Hematopoietic multipotent progenitor cell treated with erythropoietin and hydrocortisone succinate and interleukin-3 and kit ligand, for 6 days (in vitro differentiated cells): ENCODE data around the gene PRKCQ.
A peak's percentile ranks its signal among the peaks of the same experiment; 100 is the strongest.
"Not testable (repeated sequence)": the region's sequence is repeated elsewhere in the genome, so short reads cannot be mapped to it uniquely, and the experiment has no call there.

Experiments used
- DNase-seq: peaks from one replicate; pipeline ENCODE4 v3.0.0-alpha.2; 2015

PRKCQ gene

DNA sequence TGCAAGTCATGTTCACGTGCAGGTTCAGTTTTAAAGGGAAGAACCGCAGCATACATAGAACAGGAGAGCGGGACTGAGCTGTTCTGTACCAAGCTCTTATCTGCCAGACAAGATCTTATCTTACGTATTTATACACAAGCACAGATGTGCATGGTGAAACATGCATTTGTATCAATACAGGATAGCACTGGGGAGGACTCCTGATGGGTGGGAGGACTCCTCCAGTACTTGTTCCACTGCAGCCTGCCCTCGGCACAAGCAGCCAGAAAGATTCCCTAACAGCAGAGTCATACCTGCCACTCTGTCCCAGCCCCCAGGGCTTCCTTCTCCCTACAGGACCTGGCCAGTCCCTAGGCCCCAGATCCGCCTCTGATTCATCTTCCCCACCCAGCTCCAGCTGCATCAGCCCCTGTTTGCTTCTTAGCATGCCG is 13.2 kb upstream of the PRKCQ start:
- no peak for DNase-seq

DNA sequence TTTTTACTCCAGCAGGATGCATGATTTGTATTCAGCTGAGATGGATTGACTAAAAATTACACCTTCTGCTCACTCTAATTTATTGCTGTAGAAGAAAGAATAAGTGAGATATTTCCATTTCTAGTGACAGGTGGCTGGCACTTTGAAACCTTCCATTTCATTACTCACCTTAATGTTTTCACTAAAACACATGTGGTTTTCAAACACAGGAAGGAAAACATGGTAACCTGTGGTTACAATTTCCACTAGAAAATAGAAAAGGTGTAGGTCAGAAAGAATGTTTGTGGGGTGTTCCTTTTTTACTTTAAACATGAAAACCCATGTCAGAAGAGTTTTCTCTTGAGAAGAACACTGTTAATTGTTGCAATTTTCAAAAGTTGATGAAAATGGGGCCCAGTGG is 12.0 kb upstream of the PRKCQ start:
- DNase-seq: no peak

DNA sequence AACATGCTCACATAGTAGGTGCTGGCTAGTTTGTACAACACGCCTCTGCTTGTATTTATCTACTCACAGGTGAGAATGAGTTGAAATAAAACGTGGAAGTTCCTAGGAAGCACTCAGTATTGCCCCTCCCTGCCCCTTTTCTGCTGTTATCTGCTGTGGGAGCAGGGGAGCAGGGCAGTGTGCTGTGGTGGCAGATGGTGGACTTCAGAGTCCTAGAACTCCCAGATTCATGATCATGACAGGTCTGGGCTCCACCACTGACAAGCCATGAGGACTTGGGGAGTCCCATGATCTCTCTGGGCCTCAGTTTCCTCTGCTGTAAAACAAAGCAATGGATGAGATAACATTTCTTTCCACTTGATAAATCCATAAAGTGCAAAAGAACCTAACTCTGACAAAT is 11.6 kb upstream of the PRKCQ start:
- no peak for DNase-seq

DNA sequence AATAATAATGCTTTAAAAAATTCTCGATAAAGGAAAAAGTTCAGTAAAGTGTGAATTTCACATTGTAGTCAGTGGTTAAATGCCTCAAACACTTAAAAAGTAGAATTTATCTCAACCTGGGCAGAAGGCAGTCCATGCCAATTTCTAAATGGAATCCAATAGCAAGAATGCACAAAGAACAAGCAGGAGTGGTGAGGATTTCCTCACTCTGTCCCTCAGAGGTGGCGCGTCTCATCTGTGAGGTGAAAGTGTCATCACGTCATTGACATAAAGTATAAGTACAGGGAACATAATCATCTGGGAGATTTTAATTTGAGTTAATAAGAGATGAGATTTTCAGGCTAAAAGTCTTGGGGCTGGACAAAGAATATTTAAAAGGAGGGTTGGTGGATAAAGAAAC is 10.0 kb upstream of the PRKCQ start:
- no peak for DNase-seq

DNA sequence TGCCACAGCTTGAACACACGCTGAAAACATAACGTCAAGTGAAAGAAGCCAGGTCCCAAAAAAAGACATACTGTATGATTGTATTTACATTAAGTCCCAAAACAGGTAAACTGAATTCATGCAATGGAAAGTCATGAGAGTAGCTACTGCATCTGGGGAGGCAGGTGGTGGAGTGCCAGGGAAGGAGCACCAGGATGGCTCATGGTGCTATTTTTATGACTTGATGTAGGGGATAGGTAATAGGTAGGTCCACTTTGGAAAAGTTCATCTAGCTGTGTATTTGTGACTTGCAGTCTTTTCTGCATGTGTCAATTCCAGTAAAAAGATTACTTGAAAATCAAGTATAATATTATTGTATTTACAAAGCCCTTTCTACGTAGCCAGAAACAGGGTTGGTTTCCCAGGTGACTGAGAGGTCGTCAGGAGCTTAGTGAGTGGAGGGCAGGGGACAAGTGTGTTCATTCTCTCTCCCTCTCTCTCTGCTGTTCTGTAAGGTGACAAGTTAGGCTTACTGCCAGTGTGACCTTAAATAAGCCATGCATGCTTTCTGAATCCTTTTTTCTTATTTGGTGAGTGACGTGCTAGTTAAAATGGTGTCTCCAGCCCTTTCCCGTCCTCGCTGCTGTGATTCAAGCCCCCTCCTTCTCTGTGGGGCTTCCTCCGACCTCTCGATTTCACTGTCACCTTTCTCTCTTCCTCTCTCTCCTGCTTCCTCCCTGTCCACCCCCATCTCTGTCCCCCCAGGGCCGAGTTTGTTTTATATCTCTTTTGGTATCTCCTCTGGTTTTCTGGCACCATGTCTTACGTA is 9.4 kb upstream of the PRKCQ start:
- no peak for DNase-seq

DNA sequence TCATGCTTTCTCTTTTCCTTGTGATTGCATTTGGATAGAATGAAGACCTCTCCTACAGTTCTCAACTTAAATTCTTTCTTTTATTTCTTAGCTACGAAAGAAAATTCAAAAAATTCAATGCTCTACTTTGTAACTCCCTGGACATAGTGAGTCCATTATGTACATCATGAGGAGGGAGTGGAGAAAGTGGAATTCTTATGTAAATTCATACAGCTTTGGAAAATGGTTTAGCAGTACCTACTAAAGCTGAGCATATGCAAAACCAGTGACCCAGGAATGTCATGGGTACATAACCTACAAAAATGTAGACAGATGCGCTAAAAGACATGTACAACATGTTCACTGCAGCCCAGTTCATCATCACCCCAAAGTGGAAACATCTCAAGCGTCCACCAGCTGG is 8.8 kb upstream of the PRKCQ start:
- DNase-seq: no peak

DNA sequence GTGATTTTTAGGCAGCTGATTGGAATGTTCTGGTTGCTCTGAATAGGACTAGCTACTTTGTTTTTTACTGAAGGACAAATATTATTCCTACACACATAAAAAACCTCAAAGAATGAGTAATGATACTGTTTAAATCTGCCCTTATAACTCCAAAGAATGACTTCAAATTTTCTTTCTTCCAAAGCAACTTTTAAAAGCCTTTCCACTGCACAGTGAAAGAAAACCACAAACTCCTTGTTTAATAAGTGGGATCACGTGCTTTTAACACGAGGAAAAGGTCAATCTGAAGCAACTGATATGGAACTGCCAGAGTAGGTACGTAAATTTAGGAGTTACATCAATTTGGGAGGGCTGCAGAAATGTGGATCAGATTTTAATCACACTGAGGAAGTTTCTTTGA is 8.0 kb upstream of the PRKCQ start:
- no peak for DNase-seq

DNA sequence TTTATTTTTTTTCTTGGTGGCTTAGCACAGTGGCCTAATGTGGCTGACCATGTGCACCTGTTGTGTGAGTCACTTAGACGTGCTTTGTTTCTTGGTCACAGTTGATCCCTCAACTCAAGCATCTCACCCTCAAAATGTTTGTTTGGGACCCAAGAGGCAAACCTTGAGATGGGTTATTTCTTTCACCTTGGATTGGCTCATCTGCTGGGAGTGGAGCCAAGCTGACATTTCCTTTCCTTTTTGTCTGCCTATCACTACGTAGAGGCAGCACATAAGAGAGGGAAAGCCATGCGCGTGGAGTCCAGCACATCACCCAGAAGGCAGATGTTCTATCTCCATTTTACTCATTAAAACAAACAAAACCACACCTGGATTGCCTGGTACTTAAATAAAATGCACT is 6.4 kb upstream of the PRKCQ start:
- no peak for DNase-seq

DNA sequence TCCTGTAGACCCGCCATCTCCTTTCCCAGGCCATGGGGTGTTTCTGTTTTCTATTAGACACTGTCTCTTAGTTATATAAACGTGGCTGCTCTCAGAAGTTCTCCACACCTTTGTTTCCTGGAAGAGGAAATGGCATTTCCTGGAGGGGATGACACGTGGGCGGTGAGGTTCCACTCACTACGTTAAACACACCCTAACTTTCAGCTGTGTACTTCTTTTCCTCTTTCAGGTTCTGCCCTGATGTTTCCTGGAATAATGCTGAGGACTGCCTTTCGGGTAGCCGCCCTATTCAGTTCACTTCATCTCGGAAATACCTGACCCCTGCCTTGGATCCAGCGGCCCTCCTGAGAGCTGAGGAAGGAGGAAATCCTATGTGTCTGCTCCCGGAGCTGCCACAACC is 3.4 kb upstream of the PRKCQ start:
- DNase-seq: no peak

DNA sequence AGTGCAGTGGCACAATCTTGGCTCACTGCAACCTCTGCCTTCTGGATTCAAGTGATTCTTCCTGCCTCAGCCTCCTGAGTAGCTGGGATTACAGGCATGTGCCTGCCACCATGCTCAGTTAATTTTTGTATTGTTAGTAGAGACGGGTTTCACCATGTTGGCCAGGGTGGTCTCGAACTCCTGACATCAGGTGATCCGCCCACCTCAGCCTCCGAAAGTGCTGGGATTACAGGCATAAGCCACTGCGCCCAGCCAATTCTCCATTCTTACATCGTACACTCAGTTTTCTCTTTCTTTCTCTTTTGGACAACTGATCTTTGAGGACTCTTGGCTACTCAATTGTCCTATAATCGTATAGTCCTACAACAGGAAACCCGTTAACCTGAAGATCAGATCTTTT is 2.8 kb upstream of the PRKCQ start:
- not testable (repeated sequence) for DNase-seq

DNA sequence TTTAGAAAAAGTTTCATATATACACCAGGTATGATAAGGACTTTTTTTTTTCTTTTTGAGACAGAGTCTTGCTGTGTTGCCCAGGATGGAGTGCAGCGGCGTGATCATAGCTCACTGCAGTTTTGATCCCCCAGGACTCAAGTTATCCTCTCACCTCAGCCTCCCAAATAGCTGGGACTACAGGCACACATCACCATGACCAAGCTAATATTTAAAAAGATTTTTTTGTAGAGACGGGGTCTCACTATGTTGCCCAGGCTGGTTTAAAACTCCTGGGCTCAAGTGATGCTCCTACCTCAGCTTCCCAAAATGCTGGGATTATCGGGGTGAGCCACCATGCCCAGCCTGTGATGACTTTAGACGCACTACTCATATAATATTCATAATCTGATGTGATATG is 2.2 kb upstream of the PRKCQ start:
- no peak for DNase-seq

DNA sequence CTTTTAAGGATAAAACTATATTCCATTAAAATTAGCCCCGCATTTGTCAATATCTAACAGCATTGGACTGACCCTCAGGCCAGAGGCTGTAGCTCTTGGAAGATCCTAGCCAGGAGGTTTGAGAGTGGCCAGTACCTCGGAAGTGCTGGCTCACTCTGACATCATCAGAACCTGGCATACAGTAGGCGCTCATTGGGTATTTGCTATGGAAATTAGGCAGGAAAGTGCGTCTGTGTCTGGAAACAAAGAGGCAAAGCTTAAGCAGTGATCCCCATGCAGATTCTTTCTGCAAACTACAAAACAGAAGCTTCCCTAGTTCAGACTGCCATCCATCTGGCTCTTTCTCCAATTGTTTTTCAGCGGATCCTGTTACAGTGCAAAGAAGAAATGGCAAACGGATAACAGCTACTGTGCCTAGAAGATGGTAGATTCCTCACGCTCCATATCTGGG is 1.7 kb upstream of the PRKCQ start:
- DNase-seq: peak; percentile 39

DNA sequence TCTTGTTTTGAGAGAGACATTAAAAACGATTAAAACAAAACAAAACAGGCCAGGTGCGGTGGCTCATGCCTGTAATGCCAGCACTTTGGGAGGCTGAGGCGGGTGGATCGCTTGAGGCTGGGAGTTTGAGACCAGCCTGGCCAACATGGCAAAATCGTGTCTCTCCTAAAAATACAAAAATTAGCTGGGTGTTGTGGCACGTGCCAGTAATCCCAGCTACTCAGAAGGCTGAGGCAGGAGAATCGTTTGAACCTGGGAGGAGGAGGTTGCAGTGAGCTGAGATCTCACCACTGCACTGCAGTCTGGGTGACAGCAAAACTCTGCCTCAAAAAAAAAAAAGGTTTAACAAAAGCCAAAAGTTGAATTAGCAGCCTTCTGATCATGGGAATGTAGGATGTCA is 1.1 kb upstream of the PRKCQ start:
- DNase-seq: not testable (repeated sequence)

DNA sequence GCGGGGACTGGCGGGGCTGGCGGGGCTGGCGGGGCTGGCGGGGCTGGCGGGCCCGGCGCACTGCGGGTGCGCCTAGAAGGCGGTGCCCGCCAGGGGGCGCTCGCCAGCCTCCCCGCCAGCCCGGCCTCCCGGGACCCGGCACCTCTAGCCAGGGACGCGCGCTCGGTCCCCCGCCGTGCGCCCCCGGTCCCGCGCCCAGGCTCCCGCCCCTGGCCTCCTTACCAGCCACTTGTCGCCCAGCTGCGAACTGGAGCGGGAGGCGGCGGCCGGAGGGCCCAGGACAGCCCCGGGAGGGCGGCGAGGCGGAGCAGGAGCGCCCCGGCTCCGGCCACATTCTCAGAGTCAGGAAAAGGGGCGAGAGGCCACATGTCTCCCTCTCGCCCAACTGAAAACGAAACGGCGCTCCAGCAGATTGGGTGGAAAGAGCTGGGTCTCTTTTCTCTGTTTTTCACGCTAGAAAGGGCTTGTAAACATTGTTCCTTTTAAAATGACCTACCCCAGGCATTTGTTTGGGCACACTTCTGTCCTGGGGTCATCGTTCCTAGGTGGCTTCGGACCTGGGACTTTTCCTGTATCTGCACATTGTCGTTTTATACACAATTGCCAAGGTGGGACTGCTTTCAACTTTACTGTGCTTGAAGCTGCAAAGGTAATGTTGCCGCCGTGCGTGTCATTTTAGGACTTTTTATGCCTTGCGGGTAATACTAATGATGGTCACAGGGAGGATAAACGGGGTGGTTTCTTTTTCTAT is 378 bp upstream of the PRKCQ start:
- peak; percentile 85 for DNase-seq

DNA sequence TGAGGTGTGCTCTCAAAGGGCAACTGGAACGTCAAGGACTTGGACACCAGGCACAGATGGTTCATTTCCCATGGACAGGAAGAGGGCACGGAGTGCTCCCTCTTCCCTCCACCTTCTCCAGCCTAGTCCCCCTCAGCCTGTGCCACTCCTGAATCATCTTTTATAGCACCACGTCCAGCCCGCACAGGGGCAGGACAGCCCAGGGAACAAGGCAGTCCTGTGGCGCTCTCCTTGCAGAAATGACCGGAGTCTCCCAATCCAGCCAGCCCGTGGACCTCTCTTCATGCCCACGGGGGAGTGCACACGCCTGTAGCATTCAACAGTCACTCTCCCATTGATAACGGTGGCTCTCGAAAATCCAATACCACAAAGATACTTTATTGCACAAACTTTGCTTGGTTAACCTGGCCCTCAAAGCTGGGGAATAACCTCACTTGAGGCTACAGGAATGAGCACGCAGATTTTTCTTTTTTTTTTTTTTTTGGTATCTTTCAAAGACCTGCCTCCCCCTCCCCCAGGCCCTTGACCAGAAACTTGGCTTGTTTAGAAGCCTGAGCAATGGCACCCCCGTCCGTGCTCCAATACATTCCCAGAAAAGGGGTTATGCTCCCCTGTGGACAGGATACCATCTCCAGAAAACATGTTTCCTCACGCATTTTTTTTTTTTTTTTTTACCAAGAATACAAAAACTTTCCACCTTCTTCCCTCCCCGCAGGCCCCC is 733 bp downstream of the PRKCQ start:
- peak; percentile 69 for DNase-seq

DNA sequence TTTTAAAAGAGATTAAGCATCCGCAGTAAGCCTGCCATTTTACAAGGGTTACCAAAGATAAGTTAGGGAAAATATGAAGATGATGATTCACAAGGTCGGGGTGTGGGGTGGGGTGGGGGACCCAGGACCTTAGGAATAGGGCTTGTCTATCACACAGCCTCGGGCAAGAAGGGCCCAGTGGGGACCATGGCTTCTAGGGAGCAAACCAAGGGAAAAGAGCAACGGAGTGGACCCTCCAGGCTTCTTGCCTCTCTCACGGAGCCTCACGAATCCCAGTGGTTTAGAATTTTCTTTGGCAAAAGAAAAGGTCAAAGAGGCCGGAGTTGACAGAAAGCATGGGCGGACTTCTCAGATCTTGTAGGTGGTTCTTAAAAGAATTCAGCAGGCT is 1.3 kb downstream of the PRKCQ start:
- DNase-seq: peak; percentile 35

DNA sequence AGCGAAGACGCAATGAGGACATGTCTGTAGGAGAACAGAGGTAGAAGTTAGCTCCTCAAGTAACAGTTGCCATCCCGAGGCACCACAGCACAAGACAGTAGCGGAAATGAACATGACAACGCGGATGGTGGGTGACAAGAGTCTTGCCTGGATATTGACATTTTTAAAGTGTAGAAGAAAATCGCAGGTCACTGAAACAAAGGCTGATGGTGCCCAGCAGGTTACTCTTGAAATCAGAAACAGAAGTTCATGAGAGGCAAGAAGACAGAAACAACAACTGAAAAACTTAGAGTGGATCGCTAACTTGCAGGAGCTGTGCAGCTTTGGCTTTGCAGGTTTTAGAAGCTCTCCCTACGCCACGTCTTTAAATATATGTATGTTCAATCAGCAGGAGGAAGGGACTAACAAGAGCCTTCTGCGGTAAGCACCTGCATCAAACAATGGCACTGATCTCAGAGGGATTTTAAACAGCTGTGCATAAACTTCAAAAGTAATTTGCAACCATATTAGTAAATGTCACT is 1.8 kb downstream of the PRKCQ start:
- DNase-seq: peak; percentile 39

DNA sequence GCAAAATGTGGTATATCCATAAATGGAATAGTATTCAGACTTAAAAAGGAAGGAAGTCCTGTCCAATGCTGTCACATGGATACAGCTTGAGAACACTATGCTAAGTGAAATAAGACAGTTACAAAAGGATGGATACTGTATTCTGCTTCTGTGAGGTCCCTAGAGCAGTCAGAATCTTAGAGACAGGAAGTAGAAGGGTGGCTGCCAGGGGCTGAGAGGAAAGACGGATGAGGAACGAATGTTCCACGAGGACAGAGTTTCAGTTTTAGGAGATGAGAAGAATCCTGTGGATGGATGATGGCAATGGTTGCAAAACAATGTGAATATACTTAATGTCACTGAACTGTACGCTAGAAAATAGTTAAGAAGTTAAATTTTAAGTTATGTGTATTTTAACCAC is 3.8 kb downstream of the PRKCQ start:
- no peak for DNase-seq

DNA sequence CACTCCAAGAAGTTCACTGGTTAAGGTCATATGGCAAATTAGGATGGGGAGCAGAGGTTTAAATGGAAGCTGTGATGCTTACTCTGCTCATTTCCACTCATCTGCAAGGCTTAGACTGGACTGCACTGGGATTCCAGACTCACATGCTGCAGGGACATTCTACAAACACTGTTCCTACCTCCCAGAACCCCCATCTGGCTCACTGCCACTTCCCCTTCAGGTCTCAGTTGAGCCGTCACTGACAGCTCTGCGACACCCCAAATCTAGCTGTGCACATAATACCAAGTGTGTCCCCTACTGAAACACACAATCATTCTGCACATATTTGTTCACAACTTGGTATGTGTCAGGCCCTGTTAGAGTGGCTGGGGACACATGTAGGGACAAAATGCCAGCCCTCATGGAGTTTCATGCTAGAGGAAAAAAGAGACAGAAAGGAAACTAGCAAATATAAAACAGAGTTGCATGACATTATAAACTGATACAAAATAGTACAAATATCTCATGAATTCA is 5.4 kb downstream of the PRKCQ start:
- peak; percentile 51 for DNase-seq

DNA sequence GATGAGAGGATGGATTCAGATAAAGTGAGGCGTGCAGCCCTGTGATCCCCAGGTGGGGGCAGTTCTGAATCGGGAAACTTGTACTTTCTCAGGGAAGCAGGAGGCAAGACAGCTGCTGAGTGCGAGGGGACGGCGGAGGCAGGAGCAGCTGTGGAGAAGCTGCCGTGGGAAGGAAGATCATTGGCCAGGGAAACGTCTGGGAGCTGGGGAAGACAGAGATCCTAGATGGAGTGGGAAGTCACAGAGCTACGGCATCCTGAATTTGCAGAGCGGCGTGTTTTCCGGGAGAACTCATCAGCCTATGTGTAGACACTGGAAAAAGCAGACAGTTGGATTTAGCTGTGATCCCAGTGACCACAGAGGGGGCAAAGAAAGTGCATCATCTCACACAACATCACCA is 9.2 kb downstream of the PRKCQ start:
- DNase-seq: no peak

DNA sequence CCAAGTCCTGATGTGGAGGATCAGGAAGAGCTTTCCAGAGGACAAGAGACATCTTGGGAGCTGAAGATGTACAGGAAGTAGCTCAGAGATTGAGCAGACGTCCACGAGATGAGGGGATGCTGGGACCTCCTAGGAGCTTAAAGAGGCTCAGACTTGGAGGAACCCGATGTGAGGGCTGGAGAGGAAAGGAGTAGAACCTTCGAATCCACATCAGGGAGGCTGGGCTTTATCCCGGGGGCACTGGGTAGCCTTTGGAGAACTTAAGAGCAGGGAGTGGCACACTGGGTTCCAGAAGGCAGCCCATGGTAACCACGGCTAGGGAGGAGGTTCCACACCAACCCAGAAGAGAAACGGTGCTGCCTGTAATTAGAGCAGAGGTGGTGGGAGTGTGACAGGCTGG is 10.8 kb downstream of the PRKCQ start:
- no peak for DNase-seq

DNA sequence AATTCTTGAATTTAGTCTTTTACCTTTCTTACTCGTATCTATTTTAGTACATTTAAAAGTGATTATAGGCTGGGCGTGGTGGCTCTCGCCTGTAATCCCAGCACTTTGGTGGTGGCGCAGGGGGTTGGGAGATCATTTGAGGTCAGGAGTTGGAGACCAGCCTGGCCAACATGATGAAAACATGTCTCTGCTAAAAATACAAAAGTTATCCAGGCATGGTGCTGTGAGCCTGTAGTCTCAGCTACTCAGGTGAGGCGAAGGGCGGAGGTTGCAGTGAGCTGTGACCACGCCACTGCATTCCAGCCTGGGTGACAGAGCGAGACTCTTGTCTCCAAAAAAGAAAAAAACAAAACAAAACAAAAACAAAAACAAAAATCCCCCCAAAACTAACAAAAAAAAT is 12.2 kb downstream of the PRKCQ start:
- no peak for DNase-seq

DNA sequence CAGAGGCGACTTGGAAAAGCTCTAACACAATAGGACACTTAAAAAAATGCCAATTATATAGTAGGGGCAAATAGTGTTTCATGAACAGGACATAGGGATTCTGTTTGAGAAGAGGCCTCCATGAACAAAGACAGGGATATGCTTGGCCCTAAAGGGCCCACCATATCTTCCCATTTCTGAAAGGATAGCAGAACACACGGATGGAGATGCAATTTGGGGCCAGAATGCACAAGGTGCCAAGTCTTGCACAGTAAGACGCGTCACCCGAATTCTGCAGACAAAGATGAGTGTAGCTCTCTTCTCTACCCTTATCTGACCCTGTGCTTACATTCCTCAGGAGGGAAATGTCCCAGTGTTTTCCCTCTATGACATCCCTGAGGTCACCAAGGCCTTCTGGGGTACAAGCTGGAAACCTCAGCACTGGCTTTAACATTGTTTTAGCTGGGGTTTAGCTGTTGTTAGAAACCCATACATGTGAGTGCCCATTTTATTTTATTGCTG is 12.8 kb downstream of the PRKCQ start:
- no peak for DNase-seq
